HepG2 (cell line): ENCODE measurements around the gene IGF2BP3. TPM values are rescaled to one million over a fixed set of nuclear protein-coding genes. Genes with fewer than 3 reads are reported as not detected.

Source experiments
- ARID2 ChIP-seq: sonication (generic); formaldehyde crosslinking; IDR thresholded peaks from 2 replicates; pipeline ENCODE4 v1.8.1; 2022; ENCODE audit warnings: mild to moderate bottlenecking, missing genetic modification reagents, borderline replicate concordance
- ASH2L ChIP-seq: fragments of 300-600, 200-600 bp; sonication (generic); IDR thresholded peaks from 2 replicates; pipeline ENCODE4 v1.7.0; 2017; ENCODE audit warnings: low read depth, mild to moderate bottlenecking, moderate library complexity, mixed read lengths, low read length; ENCODE audit not compliant: insufficient read length
- CREB3 ChIP-seq: sonication (generic); formaldehyde crosslinking; IDR thresholded peaks from 2 replicates; pipeline ENCODE4 v1.5.0; 2020; ENCODE audit warnings: missing genetic modification reagents
- FIP1L1 ChIP-seq: fragments of 200-400 bp; formaldehyde crosslinking; IDR thresholded peaks from 2 replicates; pipeline ENCODE4 v1.6.1; 2018; ENCODE audit warnings: low read depth, mild to moderate bottlenecking, low read length, moderate library complexity, borderline replicate concordance; ENCODE audit not compliant: insufficient read depth
- HNF4G ChIP-seq, 2 experiments: sonication (generic) in 1 of 2; formaldehyde crosslinking in 1 of 2; IDR thresholded peaks; 2 replicates each; pipeline versions ENCODE4 v1.4.0 to v1.6.1; 2011 to 2020; ENCODE audit warnings: borderline replicate concordance in 2 of 2, low read depth in 2 of 2, mild to moderate bottlenecking in 2 of 2, low read length in 1 of 2, missing genetic modification reagents in 1 of 2, moderate library complexity in 1 of 2
- HNRNPK ChIP-seq: fragments of 200-400 bp; formaldehyde crosslinking; IDR thresholded peaks from 2 replicates; pipeline ENCODE4 v1.6.1; 2018; ENCODE audit warnings: low read length, low read depth, moderate library complexity, mild to moderate bottlenecking; ENCODE audit not compliant: poor library complexity, severe bottlenecking
- HOXA3 ChIP-seq: sonication (generic); formaldehyde crosslinking; IDR thresholded peaks from 2 replicates; pipeline ENCODE4 v1.5.0; 2020; ENCODE audit warnings: missing genetic modification reagents
- JDP2 ChIP-seq: sonication (generic); formaldehyde crosslinking; IDR thresholded peaks from 2 replicates; pipeline ENCODE4 v1.8.1; 2022; ENCODE audit warnings: missing genetic modification reagents, borderline replicate concordance
- KAT8 ChIP-seq: IDR thresholded peaks from 2 replicates; pipeline ENCODE4 v1.6.1; 2016; ENCODE audit warnings: missing genetic modification reagents, missing compliant biosample characterization
- KDM2A ChIP-seq: sonication (generic); formaldehyde crosslinking; IDR thresholded peaks from 2 replicates; pipeline ENCODE4 v1.4.0; 2020; ENCODE audit warnings: low read depth, missing genetic modification reagents, borderline replicate concordance
- KLF16 ChIP-seq, 2 experiments: sonication (generic) in 1 of 2; formaldehyde crosslinking in 1 of 2; IDR thresholded peaks; 2 replicates each; pipeline versions ENCODE4 v1.6.1 to v1.8.0; 2016 to 2023; ENCODE audit warnings: missing genetic modification reagents in 2 of 2, missing compliant biosample characterization in 1 of 2
- MAZ ChIP-seq, 2 experiments: sonication (generic) in 1 of 2; formaldehyde crosslinking in 1 of 2; IDR thresholded peaks; 2 replicates each; pipeline versions ENCODE4 v1.5.0 to v1.6.1; 2012 to 2020; ENCODE audit warnings: low read depth in 2 of 2, mild to moderate bottlenecking in 2 of 2, borderline replicate concordance in 1 of 2, improper control_type of control experiment in 1 of 2, low read length in 1 of 2, missing genetic modification reagents in 1 of 2, moderate library complexity in 1 of 2
- MXD3 ChIP-seq: IDR thresholded peaks from 2 replicates; pipeline ENCODE4 v1.6.1; 2016; ENCODE audit warnings: mild to moderate bottlenecking, missing biosample characterization, missing genetic modification reagents
- NFYC ChIP-seq: IDR thresholded peaks from 2 replicates; pipeline ENCODE4 v1.6.1; 2016; ENCODE audit warnings: missing genetic modification reagents, missing compliant biosample characterization
- SATB2 ChIP-seq: sonication (generic); formaldehyde crosslinking; IDR thresholded peaks from 2 replicates; pipeline ENCODE4 v1.5.0; 2020; ENCODE audit warnings: missing genetic modification reagents
- SMAD3 ChIP-seq: sonication (generic); formaldehyde crosslinking; IDR thresholded peaks from 2 replicates; pipeline ENCODE4 v1.4.0; 2020; ENCODE audit warnings: missing genetic modification reagents
- SP2 ChIP-seq: sonication (generic); formaldehyde crosslinking; IDR thresholded peaks from 2 replicates; pipeline ENCODE4 v1.5.1; 2020; ENCODE audit warnings: mild to moderate bottlenecking, missing genetic modification reagents
- TEAD3 ChIP-seq: optimal IDR thresholded peaks from 2 replicates; pipeline ENCODE3; 2016; ENCODE audit warnings: borderline replicate concordance
- TRIM22 ChIP-seq: fragments of 450-650 bp; IDR thresholded peaks from 2 replicates; pipeline ENCODE4 v1.6.1; 2017
- ZMYM4 ChIP-seq: sonication (generic); formaldehyde crosslinking; IDR thresholded peaks from 2 replicates; pipeline ENCODE4 v1.8.1; 2023; ENCODE audit warnings: mild to moderate bottlenecking, missing genetic modification reagents
- ZNF317 ChIP-seq: sonication (generic); formaldehyde crosslinking; IDR thresholded peaks from 2 replicates; pipeline ENCODE4 v1.5.0; 2020; ENCODE audit warnings: mild to moderate bottlenecking, missing genetic modification reagents
- ZNF34 ChIP-seq: sonication (generic); formaldehyde crosslinking; IDR thresholded peaks from 2 replicates; pipeline ENCODE4 v1.4.0; 2020; ENCODE audit warnings: mild to moderate bottlenecking, missing genetic modification reagents, borderline replicate concordance
- ZNF724P ChIP-seq: sonication (generic); formaldehyde crosslinking; IDR thresholded peaks from 2 replicates; pipeline ENCODE4 v1.8.0; 2022; ENCODE audit warnings: missing genetic modification reagents, borderline replicate concordance
- ZNF766 ChIP-seq: sonication (generic); formaldehyde crosslinking; IDR thresholded peaks from 2 replicates; pipeline ENCODE4 v1.5.0; 2020; ENCODE audit warnings: missing genetic modification reagents, borderline replicate concordance
- ZNF792 ChIP-seq: IDR thresholded peaks from 2 replicates; pipeline ENCODE4 v1.6.1; 2016
- polyA plus RNA-seq, 8 experiments: library from polyadenylated mRNA; depleted of rRNA in 3 of 8; stranded (reverse) in 7 of 8; unstranded in 1 of 8; fragments of >200 nt; fragmentation: Illumina TruSeq in 4 of 8; extraction: Trizol in 4 of 8; gene quantifications; 2 replicates each; pipeline versions ENCODE4 v1.2.1 to v1.2.3, GENCODE V29; 2011 to 2016; ENCODE audit warnings: low read depth in 4 of 8, missing spikeins in 1 of 8, mixed read lengths in 1 of 8; ENCODE audit not compliant: insufficient read depth in 1 of 8
- total RNA-seq, 5 experiments: library from RNA; depleted of rRNA; stranded (reverse); fragments of >200 nt; fragmentation: Illumina TruSeq; extraction: Trizol; gene quantifications; 2 replicates each; pipeline ENCODE4 v1.2.3, GENCODE V29; 2016; ENCODE audit warnings: low read depth in 1 of 5

Gene IGF2BP3
- total and polyA plus RNA-seq, 2 of the 13 experiments (the other 11 are each of a cell fraction or from before 2014, with no cell fraction given), result 37.7 to 39.5 TPM

- TF ChIP-seq HNF4G (IDR thresholded peaks at IDR 0.05; ENCODE audit: borderline replicate concordance, low read depth, low read length) (peak; percentile 13; the same call in 1 of the 2 replicates), HNF4G (CRISPR knock-in tag; IDR thresholded peaks at IDR 0.05; ENCODE audit: borderline replicate concordance, low read depth) (no peak), ZMYM4 (CRISPR knock-in tag) (peak; percentile 40; the same call in 1 of the 2 replicates), KLF16 (CRISPR knock-in tag; IDR thresholded peaks at IDR 0.05) (no peak; a peak in 1 of 4 replicates), NFYC (CRISPR knock-in tag) (0 out of 2 replicates have a peak, but pooled peaks have one; percentile 19), ZNF792 (CRISPR knock-in tag) (no peak), KDM2A (CRISPR knock-in tag) (peak; percentile 24; the same call in 1 of the 2 replicates), ZNF766 (CRISPR knock-in tag) (no peak), JDP2 (CRISPR knock-in tag) (no peak), CREB3 (CRISPR knock-in tag) (no peak), MXD3 (CRISPR knock-in tag) (no peak), HNRNPK (peak; percentile 99), MAZ (IDR thresholded peaks at IDR 0.05; ENCODE audit: borderline replicate concordance, low read depth, low read length) (peak; percentile 59; the same call in 1 of the 2 replicates), MAZ (CRISPR knock-in tag; IDR thresholded peaks at IDR 0.05; ENCODE audit: low read depth) (peak; percentile 53; the same call in 1 of the 2 replicates), TRIM22 (no peak), SMAD3 (CRISPR knock-in tag) (no peak), FIP1L1 (no peak), TEAD3 (CRISPR knock-in tag) (peak; percentile 23), KAT8 (CRISPR knock-in tag) (no peak), SP2 (CRISPR knock-in tag) (no peak), HOXA3 (CRISPR knock-in tag) (no peak; the same call in 1 of the 2 replicates), SATB2 (no peak), ZNF724P (CRISPR knock-in tag) (no peak), ZNF317 (no peak), ARID2 (no peak), ASH2L (no peak), ZNF34 (CRISPR knock-in tag) (no peak)
Observed at GRCh38 chr7:23471106-23471859, 992 bp upstream of the IGF2BP3 start (continued).
